CD4-positive, alpha-beta T cell treated with Interferon alpha-2 for 1 hour (primary cell): ENCODE results near the gene PPP2R5C.
"Not testable (repeated sequence)": the region's sequence is repeated elsewhere in the genome, so short reads cannot be mapped to it uniquely, and the experiment has no call there.

Experiments used
- DNase-seq, 2 donors: peaks; one replicate each; pipeline ENCODE4 v3.0.0-alpha.2; 2020 to 2022

The PPP2R5C gene

DNA sequence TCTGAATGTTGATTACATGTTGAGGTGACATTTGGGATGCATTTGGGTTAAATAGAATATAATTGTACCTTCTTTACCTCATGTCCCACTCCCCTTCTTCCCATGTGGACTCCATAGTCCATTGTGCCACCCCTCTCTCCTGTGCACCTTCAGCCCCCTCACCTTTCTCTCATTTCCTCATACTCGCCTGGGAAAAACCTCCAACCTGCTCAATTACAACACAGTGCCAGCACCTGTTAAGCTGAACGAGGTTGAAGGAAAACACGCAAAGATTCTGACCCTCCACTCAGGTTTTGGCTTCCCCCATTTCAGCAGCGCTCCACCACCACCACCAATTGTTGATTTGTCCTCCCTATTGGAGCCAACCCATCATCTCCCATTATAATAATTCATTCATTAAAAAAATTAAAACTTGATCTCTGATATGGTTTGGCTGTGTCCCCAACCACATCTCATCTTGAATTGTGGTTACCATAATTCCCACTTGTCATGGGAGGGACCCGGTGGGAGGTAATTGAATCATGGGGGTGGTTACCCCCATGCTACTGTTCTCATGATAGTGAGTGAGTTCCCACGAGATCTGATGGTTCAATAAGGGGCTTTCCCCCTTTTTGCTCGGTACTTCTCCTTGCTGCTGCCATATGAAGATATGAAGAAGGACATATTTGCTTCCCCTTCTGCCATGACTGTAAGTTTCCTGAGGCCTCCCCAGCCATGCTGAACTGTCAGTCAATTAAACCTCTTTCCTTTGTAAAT is 33.7 kb upstream of the PPP2R5C start:
- no peak for DNase-seq

DNA sequence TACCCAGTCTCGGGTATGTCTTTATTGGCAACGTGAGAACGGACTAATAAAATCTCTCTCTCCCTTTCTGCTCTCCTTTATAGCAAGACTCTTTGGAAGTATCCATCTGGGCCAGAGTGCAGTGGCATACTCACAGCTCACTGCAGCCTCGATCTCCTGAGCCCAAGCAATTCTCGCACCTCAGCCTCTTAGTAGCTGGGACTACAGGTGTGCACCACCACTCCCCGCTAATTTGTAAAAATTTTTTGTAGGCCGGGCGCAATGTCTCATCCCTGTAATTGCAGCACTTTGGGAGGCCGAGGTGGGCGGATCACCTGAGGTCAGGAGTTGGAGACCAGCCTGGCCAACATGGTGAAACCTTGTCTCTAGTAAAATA is 33.2 kb upstream of the PPP2R5C start:
- DNase-seq: no peak

DNA sequence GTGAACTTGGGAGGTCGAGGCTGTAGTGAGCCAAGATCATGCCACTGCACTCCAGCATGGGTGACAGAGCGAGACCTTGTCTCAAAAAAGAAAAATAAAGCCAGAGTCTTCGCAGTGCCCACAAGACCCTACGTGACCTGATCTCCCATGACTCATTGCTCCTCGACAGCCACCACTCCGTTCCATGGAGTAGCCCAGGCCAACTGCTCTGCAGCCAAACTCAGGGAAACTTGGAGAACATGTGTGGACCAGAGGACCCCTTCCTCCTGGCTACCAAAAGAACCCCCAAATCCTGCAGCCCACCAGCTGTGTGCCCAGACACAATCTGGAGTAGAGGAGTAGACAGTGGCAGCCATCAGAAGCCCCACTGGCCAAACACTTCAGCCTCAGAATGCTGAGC is 32.1 kb upstream of the PPP2R5C start:
- no peak for DNase-seq

DNA sequence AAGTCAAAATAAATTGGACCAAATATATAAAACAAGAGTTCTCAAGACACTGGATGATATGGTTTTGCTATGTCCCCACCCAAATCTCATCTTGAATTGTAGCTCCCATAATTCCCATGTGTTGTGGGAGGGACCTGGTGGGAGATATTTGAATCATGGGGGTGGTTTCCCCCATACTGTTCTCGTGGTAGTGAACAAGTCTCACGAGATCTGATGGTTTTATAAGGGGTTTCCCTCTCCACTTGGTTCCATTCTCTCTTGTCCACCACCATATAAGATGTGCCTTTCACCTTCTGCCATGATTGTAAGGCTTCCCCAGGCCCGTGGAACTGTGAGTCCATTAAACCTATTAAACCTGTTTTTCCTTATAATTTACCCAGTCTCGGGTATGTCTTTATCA is 31.4 kb upstream of the PPP2R5C start:
- not testable (repeated sequence) for DNase-seq

DNA sequence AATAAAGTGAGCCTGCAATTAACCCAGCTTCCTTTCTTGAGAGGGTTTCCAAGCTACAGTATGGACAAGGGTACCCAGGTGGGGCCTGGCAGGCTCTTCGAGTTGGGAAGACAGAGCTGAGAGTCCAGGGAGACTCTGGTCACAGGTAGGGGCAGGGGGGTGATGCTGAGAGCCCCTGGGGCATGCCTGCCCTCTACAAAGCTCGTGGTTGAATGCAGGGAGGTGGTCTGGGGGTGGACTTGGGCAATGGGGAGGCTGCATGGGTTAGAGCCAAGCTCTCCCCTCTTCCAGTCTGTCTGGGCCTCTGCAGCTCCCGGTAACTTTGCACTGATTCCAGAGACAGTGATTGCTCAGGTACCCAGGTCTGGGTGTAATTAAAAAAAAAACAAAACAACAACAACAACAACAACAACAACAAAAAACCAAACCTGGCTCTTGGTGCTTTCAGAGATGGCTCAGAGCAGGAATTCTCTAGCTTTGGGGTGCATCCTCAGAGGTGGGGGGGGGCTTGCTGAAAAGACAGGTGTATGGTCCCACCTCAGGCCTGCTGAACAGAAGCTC is 30.8 kb upstream of the PPP2R5C start:
- DNase-seq: no peak

DNA sequence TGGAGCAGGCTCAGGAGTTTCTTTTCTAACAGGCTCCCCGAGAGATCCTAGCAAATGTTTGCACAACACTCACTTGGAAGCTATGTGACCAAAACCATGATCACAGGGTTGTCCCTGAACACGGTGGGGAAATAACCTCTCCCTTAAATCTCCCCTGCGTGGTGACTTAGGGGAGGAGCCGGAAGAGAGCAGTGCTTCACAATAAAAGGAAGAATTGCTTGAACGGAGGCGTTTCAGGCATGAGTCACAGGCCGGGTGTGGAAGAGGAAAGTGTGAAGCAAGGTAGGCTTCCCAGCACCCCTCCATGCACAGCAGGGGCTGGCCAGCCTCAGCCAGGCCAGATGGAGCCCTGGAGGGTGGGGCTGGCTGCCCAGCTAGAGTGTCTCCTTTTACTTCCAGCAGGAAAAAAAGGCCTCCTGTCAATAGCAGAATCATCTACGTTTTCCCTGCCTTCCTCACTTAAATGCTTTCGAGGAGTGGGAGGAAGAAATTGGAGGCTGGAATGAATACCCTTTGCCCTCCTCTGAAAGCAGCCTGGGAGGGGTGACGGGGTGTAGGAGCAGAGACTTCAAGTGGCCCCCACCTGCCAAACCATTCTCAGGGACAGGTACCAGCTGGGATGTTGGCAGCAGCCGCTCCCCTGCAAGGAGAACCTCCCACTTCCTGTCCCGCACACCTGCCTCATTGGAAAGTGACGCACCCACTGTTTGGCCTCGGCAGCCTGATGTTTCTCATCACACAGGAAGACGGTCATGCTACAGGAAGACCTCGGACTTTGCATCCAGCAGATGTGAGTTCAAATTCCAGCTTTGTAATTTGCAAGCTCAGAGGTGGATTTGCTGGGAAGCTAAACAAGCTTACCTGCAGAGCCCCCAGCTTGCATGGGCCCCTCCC is 30.1 kb upstream of the PPP2R5C start:
- peak; percentile 84 to 89 for DNase-seq

DNA sequence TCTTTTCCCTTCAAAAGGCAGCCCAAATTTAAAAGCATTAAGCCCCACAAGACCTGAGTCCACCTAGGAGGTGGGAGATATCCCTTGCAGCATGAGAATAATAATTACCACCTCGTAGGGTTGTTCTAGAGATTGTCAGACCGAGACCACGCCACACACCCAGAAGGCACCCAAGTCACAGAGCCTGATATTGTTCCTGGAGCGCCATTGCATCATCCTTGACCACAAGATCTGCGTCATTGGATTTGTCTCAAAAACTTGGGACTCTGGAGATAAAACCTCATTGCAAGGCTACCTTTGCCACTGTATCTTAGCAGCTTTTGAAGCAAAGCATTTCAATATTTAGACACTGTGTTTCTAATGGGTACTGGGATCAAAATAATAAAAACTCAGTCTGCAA is 29.4 kb upstream of the PPP2R5C start:
- DNase-seq: no peak

DNA sequence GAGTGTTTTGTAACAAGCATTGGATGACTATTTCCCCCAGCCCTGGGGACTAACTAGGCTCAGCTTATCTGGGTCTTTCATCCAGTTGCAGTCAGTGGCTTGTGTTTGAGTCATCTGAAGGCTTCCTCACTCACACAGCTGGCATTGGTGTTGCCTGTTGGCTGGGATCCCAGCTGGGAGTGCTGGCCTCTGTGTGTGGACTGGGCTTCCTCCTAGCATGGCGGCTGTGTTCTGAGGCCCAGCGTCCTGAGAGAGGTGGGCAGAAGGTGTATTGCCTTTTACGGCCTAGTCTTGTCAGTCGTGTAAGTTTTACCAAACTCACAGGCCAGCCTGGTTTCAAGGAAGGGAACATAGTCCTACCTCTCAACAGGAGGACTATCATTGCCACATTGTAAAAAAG is 28.3 kb upstream of the PPP2R5C start:
- DNase-seq: no peak

DNA sequence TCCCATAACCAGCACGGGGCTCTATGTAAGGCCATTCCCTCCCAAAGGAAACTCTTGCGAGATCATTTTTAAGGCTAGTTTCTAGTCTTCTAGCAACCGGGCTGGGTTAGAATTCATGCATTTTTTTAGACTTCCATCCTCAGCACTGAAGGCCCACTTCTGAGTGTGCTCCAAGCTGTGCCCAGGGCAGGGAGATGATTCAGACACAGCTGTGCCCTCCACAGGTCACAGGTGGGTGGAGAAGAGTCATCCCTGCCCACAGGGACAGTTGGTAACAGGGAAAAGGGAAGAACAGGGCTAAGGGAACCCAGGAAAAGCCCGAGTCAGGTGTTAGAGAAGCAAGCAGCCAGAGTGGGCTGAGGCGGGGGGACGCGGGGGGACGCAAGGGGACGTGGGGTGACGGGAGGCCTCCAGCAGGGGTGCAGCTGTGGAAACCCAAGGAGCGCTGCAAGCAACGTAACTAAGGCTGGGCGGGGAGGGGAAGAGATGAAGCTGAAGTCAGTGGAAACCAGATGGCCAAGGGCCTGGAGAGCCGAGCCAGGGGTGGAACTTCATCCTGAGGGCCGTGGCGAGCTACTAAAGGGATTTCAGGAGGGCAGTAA is 27.2 kb upstream of the PPP2R5C start:
- DNase-seq: no peak

DNA sequence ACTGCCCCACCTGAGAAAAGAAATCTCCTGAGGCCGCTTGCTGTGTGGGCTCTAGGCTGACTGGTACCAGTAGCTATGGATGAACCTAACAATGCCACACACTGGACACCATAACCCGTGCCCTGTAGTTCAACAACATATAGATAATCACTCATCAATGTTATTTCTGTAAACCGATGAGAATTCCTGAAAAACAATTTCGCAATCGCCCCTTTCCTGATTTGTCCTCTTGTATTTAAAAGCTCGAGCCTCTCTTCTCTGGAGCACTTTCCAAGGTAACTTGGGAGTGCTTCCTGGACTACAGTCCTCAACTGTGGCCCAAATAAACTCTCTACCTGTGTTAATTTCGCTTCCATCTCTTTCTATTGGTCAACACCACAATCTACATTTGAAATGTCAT is 26.1 kb upstream of the PPP2R5C start:
- DNase-seq: no peak

DNA sequence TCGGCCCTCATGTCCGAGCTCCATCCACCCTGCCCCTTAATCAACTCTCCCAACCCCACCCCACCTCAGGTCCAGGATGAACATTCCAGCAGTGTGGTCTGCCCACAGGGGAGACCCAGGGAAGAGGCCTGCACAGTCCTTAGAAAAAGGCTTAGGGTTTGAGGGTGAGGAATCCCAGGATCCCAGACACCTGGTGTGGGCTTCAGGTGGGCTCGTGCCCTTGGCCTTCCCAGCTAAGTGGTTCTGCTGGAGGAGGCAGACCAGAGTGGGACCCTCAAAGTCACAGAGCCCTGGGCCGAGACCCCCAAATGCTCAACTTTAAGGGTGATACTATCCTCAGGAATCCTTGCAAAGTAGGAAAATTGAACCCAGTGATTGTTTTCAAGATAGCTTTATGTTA is 25.4 kb upstream of the PPP2R5C start:
- DNase-seq: no peak

DNA sequence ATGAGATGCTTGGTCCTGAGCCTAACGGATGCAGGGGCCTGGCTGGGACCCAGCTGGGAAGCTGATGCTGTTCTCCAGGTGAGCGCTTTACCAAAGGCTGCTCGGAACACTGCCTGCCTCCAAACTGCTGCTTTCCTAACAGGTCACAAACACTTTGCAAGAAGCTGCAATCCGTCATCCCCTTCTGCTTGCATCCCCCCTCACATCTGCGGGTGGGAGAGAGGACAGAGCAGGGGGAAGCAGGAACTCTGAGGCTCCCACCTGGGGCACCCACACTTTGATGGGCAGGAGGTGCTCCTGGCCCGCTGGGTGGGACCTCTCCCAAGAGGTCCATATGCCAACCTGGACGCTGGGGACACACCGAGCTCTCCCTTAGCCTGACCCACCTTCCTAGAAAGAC is 24.9 kb upstream of the PPP2R5C start:
- no peak for DNase-seq

DNA sequence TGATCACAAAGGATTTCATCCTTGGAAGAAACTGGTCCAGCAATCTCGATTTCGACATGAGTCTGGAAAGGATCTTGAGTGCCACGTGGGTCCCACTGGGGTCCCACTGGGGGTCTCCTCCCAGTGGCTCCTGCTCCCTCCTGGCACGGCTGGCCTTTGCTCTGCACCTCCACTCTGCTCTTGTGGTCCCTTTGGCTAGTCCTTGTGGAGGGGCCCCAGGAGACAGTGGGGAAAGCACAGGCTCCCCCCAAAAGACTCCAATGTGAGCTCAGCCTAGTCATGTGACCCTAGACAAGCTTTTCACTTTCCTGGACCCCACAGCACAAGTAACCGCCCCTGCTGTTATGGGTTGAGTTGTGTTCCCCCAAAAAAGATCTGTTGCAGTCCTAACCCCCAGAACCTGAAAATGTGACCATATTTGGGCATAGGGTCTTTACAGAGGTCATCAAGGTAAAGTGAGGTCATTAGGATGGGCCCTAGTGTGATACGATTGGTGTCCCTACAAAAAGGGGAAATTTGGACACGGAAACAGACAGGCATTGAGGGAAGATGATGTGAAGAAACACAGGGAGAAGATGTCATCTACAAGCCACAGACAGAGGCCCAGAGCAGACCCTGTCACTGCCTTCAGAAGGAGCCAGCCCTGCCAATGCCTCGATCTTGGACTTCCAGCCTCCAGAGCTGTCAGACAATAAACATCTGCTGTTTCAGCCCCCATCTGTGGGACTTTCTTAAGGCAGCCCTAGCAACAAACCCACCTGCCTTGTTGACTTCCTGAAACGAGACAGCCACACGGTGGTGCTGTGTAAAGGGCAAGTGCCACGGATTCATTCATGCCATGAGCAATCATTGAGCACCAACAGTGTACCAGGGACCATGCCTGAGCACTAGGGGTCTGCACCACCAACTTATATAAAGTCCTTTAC is 23.8 kb upstream of the PPP2R5C start:
- DNase-seq: peak; percentile 15 to 49

DNA sequence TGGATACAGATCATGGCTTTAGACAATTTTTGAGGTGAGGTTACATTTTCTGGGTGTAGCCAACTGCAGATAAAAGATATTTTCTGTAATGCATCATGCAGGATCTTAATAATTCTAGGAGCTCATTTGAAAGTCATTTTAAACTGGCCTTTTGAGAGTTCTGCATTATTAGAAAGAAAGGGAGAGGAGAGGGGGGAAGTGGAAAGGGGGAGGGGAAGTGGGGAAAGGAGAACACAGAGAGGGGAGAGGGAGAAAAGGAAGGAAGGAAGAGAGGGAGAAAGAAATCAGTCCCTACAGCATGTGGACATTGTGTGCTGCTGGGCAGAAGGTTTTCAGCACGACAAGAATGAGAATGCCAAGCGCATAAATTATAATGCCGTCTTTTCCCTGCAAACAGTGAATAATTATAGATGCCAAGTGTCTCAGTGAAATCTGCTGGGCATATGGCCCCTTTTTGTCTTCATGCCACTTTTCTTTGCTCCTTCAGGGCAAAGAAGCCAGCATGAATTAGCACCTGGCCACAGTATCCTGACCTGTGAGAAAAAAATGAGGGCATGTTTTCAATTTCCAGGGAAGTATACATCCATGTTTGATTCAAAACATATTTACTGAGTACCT is 22.7 kb upstream of the PPP2R5C start:
- no peak for DNase-seq

DNA sequence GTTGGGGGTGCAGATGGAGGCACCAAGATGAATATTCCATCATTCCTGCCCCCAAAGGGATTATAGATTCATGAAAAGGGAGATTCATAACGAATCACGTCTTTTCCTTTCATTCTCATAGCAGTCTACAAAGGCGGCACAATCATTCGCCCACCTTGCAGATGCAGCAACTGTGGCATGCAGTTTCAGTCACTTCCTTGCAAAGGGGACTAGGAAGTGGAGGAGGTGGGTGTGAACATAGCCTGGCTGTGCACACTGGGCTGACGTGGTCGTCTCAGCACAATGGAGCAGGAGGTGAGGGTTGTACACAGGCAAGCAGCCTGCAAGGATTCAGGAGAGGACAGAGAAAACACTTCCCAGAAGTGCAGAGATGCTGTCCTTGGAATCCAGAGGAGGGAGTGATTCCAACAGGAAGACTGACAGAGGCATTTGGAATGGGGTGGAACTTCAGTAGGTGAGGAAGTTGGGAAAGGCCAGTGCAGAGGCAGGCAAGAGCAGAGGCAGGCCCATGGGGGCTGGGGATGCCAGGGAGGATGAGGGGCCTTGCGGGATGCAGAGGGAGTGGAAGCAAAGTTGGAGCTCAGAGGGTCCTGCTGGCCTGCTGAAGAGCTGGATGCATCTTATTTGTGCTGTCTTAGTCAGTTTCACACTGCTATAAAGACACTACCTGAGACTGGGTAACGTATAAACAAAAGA is 21.9 kb upstream of the PPP2R5C start:
- DNase-seq: no peak

DNA sequence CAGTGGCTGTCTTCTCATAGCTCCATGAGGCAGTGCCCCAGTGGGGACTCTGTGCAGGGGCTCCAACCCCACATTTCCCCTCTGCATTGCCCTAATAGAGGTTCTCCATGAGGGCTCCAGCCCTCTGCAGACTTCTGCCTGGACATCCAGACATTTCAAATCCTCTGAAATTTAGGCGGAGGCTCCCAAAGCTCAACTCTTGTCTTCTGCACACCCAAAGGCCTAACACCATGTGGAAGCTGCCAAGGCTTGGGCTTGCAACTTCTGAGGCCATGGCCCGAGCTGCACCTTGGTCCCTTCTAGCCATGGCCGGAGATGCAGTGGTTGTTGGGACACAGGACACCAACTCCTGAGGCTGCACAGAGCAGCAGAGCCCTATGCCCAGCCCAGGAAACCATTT is 20.5 kb upstream of the PPP2R5C start:
- no peak for DNase-seq

DNA sequence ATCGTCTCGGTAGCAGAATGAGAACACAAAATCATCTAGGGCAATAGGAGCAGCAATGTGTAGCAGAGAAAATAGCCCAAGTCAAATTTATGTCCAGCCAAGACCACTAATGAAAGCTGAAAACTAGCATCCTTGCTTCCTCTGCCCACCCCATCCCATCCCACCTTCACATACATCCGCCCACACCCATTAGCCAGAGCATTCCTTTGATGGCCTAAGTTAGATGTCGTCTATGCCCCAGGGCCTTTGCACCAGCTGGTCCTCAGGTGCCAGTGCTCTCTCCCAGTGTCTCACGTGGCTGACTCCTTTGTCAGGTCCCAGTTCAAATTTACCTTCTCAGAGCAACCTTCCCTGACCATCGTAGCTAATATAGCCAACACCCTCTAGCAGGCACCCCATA is 17.8 kb upstream of the PPP2R5C start:
- DNase-seq: no peak

DNA sequence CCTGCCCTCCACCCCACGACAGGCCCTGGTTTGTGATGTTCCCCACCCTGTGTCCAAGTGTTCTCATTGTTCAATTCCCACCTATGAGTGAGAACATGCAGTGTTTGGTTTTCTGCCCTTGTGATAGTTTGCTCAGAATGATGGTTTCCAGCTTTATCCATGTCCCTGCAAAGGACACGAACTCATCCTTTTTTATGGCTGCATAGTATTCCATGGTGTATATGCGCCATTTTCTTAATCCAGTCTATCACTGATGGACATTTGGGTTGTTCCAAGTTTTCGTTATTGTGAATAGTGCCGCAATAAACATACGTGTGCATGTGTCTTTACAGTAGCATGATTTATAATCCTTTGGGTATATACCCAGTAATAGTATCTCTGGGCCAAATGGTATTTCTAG is 17.1 kb upstream of the PPP2R5C start:
- DNase-seq: not testable (repeated sequence)

DNA sequence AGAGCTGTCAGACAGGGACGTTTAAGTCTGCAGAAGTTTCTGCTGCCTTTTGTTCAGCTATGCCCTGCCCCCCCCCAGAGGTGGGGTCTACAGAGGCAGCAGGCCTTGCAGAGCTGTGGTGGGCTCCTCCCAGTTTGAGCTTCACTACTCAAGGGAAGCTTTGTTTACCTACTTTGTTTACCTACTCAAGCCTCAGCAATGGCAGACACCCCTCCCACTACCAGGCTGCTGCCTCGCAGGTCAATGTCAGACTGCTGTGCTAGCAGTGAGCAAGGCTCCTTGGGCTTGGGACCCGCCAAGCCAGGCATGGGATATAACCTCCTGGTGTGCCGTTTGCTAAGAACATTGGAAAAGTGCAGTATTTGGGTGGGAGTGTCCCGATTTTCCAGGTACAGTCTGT is 11.8 kb upstream of the PPP2R5C start:
- DNase-seq: not testable (repeated sequence)

DNA sequence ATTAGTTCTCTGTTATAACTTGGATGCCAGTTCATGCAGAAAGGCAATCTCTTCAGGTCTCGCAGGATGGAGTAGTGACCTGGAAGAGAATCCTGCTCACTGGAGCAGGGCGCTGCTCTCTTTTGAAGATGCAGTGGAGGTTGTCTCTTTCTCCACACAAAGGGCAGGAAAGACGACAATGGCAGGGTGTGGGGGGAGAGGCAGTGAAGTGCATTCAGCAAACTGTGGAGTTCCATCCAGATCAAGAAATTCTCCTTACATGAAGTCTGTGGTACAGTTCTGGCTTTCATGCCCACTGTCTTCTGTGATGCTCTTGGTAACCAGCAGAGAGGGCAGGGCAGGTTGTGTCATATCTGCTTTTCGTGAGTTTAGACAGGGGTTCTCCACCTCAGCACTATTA is 6.6 kb upstream of the PPP2R5C start:
- DNase-seq: no peak

DNA sequence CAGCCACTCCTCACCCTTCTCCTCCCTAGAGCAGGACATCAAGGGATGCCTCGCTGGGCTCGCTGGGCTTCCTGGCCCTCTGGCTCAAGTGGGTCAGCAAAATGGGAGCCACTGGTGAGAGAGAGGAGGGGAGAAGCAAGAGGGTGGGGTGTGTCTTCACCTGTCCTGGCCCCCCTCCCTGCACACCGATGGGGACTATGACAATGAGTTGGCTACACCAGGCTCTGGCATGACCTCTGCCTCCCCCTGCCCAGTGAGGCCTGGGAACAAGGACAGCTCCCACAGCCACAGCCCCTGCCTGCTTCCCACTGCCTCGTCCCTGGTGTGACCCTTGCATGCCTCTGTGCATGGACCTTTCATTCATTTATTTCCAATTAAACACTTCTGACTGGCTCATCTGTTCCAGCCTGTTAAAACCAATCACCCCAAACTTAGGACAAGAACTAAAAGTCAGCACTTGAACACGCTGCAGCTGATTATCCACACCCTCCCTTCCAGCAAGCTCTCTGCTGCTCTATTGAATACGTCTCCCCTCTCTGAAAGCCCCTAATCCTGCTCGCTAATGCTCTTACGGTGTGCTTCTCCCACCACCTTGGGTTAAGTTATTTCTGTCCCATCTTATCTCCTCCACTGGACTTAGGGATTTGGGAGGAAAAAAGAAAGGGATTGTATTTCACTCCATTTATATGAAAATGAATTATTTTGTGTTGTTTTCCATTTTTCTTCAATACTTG is 5.8 kb upstream of the PPP2R5C start:
- no peak for DNase-seq
